GM12878 (cell line): ENCODE data around the gene LRRC2. TPM values are rescaled to one million over a fixed set of nuclear protein-coding genes. Genes with fewer than 3 reads are reported as not detected.

Experiments used
- ATAC-seq: fragments of 200-7000 bp; cut with Tn5 transposase; 3 replicates; pipeline ENCODE4 v1.9.1; 2020; ENCODE audit warnings: mild to moderate bottlenecking, moderate library complexity
- BruUV-seq: library from RNA; stranded (reverse); fragments of 400-500 nt; replicated peaks from 2 replicates; lab custom pipeline; 2021; lab: Mats Ljungman, UMichigan
- CTCF ChIA-PET: fragments of 300-600 bp; sonication (Branson Sonifier 250); formaldehyde crosslinking; extraction: SDS; loops from one replicate; lab custom pipeline; 2021; ENCODE audit warnings: inconsistent platforms; lab: Yijun Ruan, JAX
- POLR2A ChIA-PET: fragments of 350-600 bp; formaldehyde crosslinking; extraction: SDS; loops from one replicate; lab custom pipeline; 2021; ENCODE audit warnings: inconsistent platforms; lab: Charles Lee
- RAD21 ChIA-PET: fragments of 300-600 bp; sonication (Branson Sonifier 250); formaldehyde crosslinking; loops from one replicate; lab custom pipeline; 2023; ENCODE audit warnings: antibody characterized with exemption; ENCODE audit not compliant: unreplicated experiment; lab: Charles Lee
- SMC1A ChIA-PET: fragments of 300-600 bp; sonication (Branson Sonifier 250); formaldehyde crosslinking; loops from one replicate; lab custom pipeline; 2023; ENCODE audit not compliant: unreplicated experiment, uncharacterized antibody; lab: Charles Lee
- DNase-seq: peaks from one replicate; pipeline ENCODE4 v3.0.0-alpha.2; 2011; ENCODE audit warnings: low read depth, low spot score
- FAIRE-seq: peaks from 3 replicates; lab custom pipeline; 2011; peaks lifted over from hg19 to GRCh38; lab: Jason Lieb, UNC
- H2AFZ ChIP-seq: 2 replicates; pipeline ENCODE4 v1.6.0; 2011; ENCODE audit warnings: low read depth, low read length, control low read depth; ENCODE audit not compliant: control insufficient read depth
- H3K27ac ChIP-seq: 2 replicates; pipeline ENCODE4 v1.5.1; 2011; ENCODE audit warnings: control low read depth; ENCODE audit not compliant: control insufficient read depth, insufficient read depth
- H3K27me3 ChIP-seq, 2 experiments: replicated peaks in 1 of 2; 2 replicates each; pipeline versions ENCODE4 v1.6.0 to v1.6.1; 2011; ENCODE audit warnings: low read length in 1 of 2; ENCODE audit not compliant: control insufficient read depth in 2 of 2, insufficient read depth in 2 of 2
- H3K36me3 ChIP-seq, 2 experiments: 2 replicates each; pipeline ENCODE4 v1.5.1; 2011; ENCODE audit warnings: low read length in 1 of 2; ENCODE audit not compliant: control insufficient read depth in 2 of 2, insufficient read depth in 2 of 2
- H3K4me1 ChIP-seq: 2 replicates; pipeline ENCODE4 v1.6.1; 2011; ENCODE audit warnings: mild to moderate bottlenecking, low read length, moderate library complexity, mixed read lengths; ENCODE audit not compliant: control insufficient read depth, insufficient read depth
- H3K4me2 ChIP-seq: 2 replicates; pipeline ENCODE4 v1.6.0; 2011; ENCODE audit warnings: control low read depth; ENCODE audit not compliant: control insufficient read depth, insufficient read depth
- H3K4me3 ChIP-seq: fragments of 200-600 bp; sonication (generic); 2 replicates; pipeline ENCODE4 v1.5.1; 2016
- H3K79me2 ChIP-seq: 2 replicates; pipeline ENCODE4 v1.6.0; 2011; ENCODE audit warnings: low read length; ENCODE audit not compliant: control insufficient read depth, insufficient read depth
- H3K9ac ChIP-seq: 2 replicates; pipeline ENCODE4 v1.8.0; 2011; ENCODE audit warnings: low read length, control low read depth, mixed read lengths; ENCODE audit not compliant: control insufficient read depth, insufficient read depth
- H3K9me3 ChIP-seq: replicated peaks from 3 replicates; pipeline ENCODE4 v1.5.1; 2011; ENCODE audit warnings: mild to moderate bottlenecking, low read length; ENCODE audit not compliant: control insufficient read depth, insufficient read depth
- H4K20me1 ChIP-seq: 2 replicates; pipeline ENCODE4 v1.6.0; 2011; ENCODE audit not compliant: control insufficient read depth, insufficient read depth
- BHLHE40 ChIP-seq, 2 experiments: fragments of 450-650 bp in 1 of 2; IDR thresholded peaks; 2 replicates each; pipeline ENCODE4 v1.6.1; 2011 to 2017; ENCODE audit warnings: low read depth in 2 of 2, borderline replicate concordance in 1 of 2, improper control_type of control experiment in 1 of 2, low read length in 1 of 2, mild to moderate bottlenecking in 1 of 2
- CBX5 ChIP-seq: sonication (generic); IDR thresholded peaks from 2 replicates; pipeline ENCODE4 v1.6.1; 2016; ENCODE audit warnings: low read depth, moderate library complexity, mild to moderate bottlenecking, inconsistent platforms
- KDM1A ChIP-seq: fragments of 200-600 bp; sonication (generic); IDR thresholded peaks from 2 replicates; pipeline ENCODE4 v1.6.1; 2016; ENCODE audit warnings: borderline replicate concordance
- MEF2B ChIP-seq: fragments of 450-650 bp; IDR thresholded peaks from 2 replicates; pipeline ENCODE4 v1.6.1; 2018; ENCODE audit warnings: mild to moderate bottlenecking, moderate library complexity; ENCODE audit not compliant: partially characterized antibody, poor library complexity, severe bottlenecking
- NFIC ChIP-seq: IDR thresholded peaks from 2 replicates; pipeline ENCODE4 v1.6.1; 2012; ENCODE audit warnings: low read depth, mild to moderate bottlenecking, inconsistent platforms, low read length, moderate library complexity
- NFYB ChIP-seq: IDR thresholded peaks from 2 replicates; pipeline ENCODE4 v1.6.1; 2011; ENCODE audit warnings: low read depth, mild to moderate bottlenecking, low read length, improper control_type of control experiment, moderate library complexity; ENCODE audit not compliant: insufficient read depth
- NRF1 ChIP-seq: conservative IDR thresholded peaks from 2 replicates; pipeline ENCODE4 v1.6.1; 2011; ENCODE audit warnings: mild to moderate bottlenecking, low read depth, low read length, improper control_type of control experiment
- PAX5 ChIP-seq: IDR thresholded peaks from 2 replicates; pipeline ENCODE4 v1.6.1; 2011; ENCODE audit warnings: low read depth, low read length, borderline replicate concordance
- SIN3A ChIP-seq: IDR thresholded peaks from 2 replicates; pipeline ENCODE4 v1.6.1; 2012; ENCODE audit warnings: low read depth, low read length, improper control_type of control experiment
- SMAD5 ChIP-seq: IDR thresholded peaks from 2 replicates; pipeline ENCODE4 v1.6.1; 2016; ENCODE audit warnings: antibody characterized with exemption, low read depth
- SRF ChIP-seq, 2 experiments: IDR thresholded peaks; 2 replicates each; pipeline ENCODE4 v1.6.1; 2011; ENCODE audit warnings: low read depth in 2 of 2, low read length in 2 of 2, mild to moderate bottlenecking in 1 of 2, moderate library complexity in 1 of 2
- STAT1 ChIP-seq: fragments of 450-650 bp; conservative IDR thresholded peaks from 2 replicates; pipeline ENCODE4 v1.6.1; 2014; ENCODE audit warnings: antibody characterized with exemption, mild to moderate bottlenecking
- TBL1XR1 ChIP-seq: IDR thresholded peaks from 2 replicates; pipeline ENCODE4 v1.6.1; 2012; ENCODE audit warnings: low read depth, low read length, improper control_type of control experiment
- ZNF24 ChIP-seq: fragments of 450-650 bp; IDR thresholded peaks from 2 replicates; pipeline ENCODE4 v1.6.1; 2017; ENCODE audit warnings: antibody characterized with exemption, mild to moderate bottlenecking
- WGBS: methylation state at CpG from one replicate; pipeline ENCODE4 v1.1.6; 2016; ENCODE audit warnings: low lambda C conversion rate; ENCODE audit not compliant: insufficient replicate concordance, insufficient coverage; ENCODE audit errors: missing lambda C conversion rate; 5-methylcytosine and 5-hydroxymethylcytosine counted together
- in situ Hi-C: fragments of 300-500 bp; cut with MboI; formaldehyde crosslinking; loops from 9 replicates; pipeline ENCODE4 v1.14.3; 2018; ENCODE audit warnings: mixed read lengths
- intact Hi-C: fragments of 100-400 bp; cut with micrococcal nuclease; formaldehyde crosslinking; loops from one replicate; pipeline ENCODE4 v1.14.2; 2022; ENCODE audit not compliant: unreplicated experiment
- polyA plus RNA-seq, 11 experiments: library from polyadenylated mRNA; depleted of rRNA in 4 of 11; unstranded in 6 of 11; stranded (reverse) in 5 of 11; fragments of >200 nt; fragmentation: Nextera tagmentation in 4 of 11; fragmentation: Illumina TruSeq in 1 of 11; extraction: Ambion mirVana in 4 of 11; extraction: Trizol in 1 of 11; gene quantifications; 1 replicate in 1 of 11; 2 replicates in 10 of 11; pipeline versions ENCODE4 v1.2.1 to v1.2.3, GENCODE V29; 2011 to 2016; ENCODE audit warnings: inconsistent platforms in 2 of 11, missing spikeins in 2 of 11, low read depth in 1 of 11
- total RNA-seq, 4 experiments: library from RNA; depleted of rRNA in 3 of 4; stranded (reverse); fragments of >200 nt in 3 of 4; fragmentation: Illumina TruSeq in 1 of 4; extraction: Trizol in 1 of 4; gene quantifications; 2 replicates each; pipeline versions ENCODE4 v1.2.1 to v1.2.3, GENCODE V29; 2013 to 2021
- TF ChIP-seq, protein P1 (sequence below): fragments of 450-650 bp; IDR thresholded peaks from 2 replicates; pipeline ENCODE4 v1.6.1; 2016; ENCODE audit warnings: mild to moderate bottlenecking

The LRRC2 gene
- total and polyA plus RNA-seq, 10 of the 15 experiments (the other 5 are each of a cell fraction or from before 2014, with no cell fraction given): not detected

GRCh38 chr3:46504789-46505188, 61.3 kb downstream of the LRRC2 start:
- RAD21 ChIA-PET: no interaction called here
- H3K4me1 ChIP-seq: peaks cover 24% of the 10 kb centered on the region
- H3K9me3 ChIP-seq: peaks cover 2% of the 10 kb centered on the region; the same call in 2 of the 3 replicates
- peak; percentile 28 for DNase-seq
- H3K36me3 ChIP-seq: no peaks in the 10 kb centered on the region
- WGBS: 20% methylated on average over 5 of the region's 5 CpGs
- no peaks in the 10 kb centered on the region; a peak in 1 of 4 replicates for H3K27me3 ChIP-seq
- H3K4me3 ChIP-seq: no peak overlapping the region
- FAIRE-seq: no peak
- no peaks in the 10 kb centered on the region for H3K79me2 ChIP-seq
- H3K4me2 ChIP-seq: no peak overlapping the region
- no peaks in the 10 kb centered on the region for H4K20me1 ChIP-seq
- H2AFZ ChIP-seq: no peak overlapping the region
- peak; percentile 18; the same call in 2 of the 3 replicates for ATAC-seq
- H3K9ac ChIP-seq: no peak overlapping the region
- intact Hi-C loops (loop anchor here (5.0 kb wide), 1 partner anchor 33 kb away; no protein-coding TSS in a partner anchor), in situ Hi-C loops (no loop called here)
- POLR2A ChIA-PET: no interaction called here
- H3K27ac ChIP-seq: no peak overlapping the region
- CTCF ChIA-PET: no interaction called here
- SMC1A ChIA-PET: no interaction called here
- TF ChIP-seq NRF1 (no peak), ZNF24 (no peak), SMAD5 (no peak), NFIC (no peak), SRF (IDR thresholded peaks at IDR 0.05; ENCODE audit: low read depth in 2 of 2, low read length in 2 of 2) (no peak), CBX5 (no peak), PAX5 (no peak), NFYB (no peak), KDM1A (no peak), STAT1 (no peak), TBL1XR1 (no peak), MEF2B (peak; percentile 44), SIN3A (no peak), BHLHE40 (IDR thresholded peaks at IDR 0.05; ENCODE audit: borderline replicate concordance in 1 of 2, low read depth in 2 of 2, low read length in 1 of 2) (peak; percentile 20 to 66; a peak in 2 of 4 replicates)
- TF ChIP-seq, protein P1, sequence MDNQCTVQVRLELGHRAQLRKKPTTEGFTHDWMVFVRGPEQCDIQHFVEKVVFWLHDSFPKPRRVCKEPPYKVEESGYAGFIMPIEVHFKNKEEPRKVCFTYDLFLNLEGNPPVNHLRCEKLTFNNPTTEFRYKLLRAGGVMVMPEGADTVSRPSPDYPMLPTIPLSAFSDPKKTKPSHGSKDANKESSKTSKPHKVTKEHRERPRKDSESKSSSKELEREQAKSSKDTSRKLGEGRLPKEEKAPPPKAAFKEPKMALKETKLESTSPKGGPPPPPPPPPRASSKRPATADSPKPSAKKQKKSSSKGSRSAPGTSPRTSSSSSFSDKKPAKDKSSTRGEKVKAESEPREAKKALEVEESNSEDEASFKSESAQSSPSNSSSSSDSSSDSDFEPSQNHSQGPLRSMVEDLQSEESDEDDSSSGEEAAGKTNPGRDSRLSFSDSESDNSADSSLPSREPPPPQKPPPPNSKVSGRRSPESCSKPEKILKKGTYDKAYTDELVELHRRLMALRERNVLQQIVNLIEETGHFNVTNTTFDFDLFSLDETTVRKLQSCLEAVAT: no peak
- no TSS peak for BruUV-seq
